ENCODE measurements around the gene HOXD13. TPM values are rescaled to one million over a fixed set of nuclear protein-coding genes. Genes with fewer than 3 reads are reported as not detected.

The HOXD13 gene
- total and polyA plus RNA-seq, 2 donors (not counting 1 experiment from before 2014, with no cell fraction given), result not detected

DNA sequence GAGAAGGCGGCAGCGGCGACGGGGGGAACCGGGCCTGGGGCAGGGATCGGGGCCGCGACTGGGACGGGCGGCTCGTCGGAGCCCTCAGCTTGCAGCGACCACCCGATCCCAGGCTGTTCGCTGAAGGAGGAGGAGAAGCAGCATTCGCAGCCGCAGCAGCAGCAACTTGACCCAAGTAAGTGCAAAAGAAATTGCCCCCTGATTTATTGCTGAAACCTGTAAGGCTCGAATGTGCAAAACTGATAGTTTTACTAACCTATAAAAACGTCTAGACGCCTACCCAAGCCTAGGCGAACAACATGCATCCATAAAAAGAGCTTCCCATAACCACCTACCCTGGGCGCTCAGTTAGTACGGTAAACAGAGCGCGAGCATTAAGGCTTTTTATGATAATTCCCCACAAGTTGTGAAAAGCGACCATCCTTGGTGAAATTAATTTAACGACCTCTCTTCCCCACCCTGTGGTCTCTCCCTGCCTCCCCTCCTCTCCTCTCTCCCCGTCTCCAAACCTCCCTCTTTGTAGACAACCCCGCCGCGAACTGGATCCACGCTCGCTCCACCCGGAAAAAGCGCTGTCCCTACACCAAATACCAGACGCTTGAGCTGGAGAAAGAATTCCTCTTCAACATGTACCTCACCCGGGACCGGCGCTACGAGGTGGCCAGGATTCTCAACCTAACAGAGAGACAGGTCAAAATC, 31.0 kb downstream of the HOXD13 start:
- no peak overlapping the region for H3K27ac Mint-ChIP-seq
- H3K4me1 ChIP-seq (ENCODE audit: control insufficient read depth in 2 of 2, insufficient read depth in 2 of 2, low read length in 2 of 2), result peaks cover 9 to 38% of the 10 kb centered on the region in 2 donors
- TF ChIP-seq, protein P1, sequence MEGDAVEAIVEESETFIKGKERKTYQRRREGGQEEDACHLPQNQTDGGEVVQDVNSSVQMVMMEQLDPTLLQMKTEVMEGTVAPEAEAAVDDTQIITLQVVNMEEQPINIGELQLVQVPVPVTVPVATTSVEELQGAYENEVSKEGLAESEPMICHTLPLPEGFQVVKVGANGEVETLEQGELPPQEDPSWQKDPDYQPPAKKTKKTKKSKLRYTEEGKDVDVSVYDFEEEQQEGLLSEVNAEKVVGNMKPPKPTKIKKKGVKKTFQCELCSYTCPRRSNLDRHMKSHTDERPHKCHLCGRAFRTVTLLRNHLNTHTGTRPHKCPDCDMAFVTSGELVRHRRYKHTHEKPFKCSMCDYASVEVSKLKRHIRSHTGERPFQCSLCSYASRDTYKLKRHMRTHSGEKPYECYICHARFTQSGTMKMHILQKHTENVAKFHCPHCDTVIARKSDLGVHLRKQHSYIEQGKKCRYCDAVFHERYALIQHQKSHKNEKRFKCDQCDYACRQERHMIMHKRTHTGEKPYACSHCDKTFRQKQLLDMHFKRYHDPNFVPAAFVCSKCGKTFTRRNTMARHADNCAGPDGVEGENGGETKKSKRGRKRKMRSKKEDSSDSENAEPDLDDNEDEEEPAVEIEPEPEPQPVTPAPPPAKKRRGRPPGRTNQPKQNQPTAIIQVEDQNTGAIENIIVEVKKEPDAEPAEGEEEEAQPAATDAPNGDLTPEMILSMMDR (IDR thresholded peaks at IDR 0.05), result no peak
- TF ChIP-seq EZH2 (IDR thresholded peaks at IDR 0.05; ENCODE audit: borderline replicate concordance, insufficient read depth, low read depth, low read length, poor library complexity, severe bottlenecking), result no peak
- DNase-seq (no peak), ATAC-seq (ENCODE audit: low read depth) (no peak)
- H3K4me1 Mint-ChIP-seq, result peaks cover 20% of the 10 kb centered on the region
- H3K27me3 Mint-ChIP-seq, result peaks cover 80% of the 10 kb centered on the region
- ChIA-PET CTCF (interaction anchor here (1.2 kb wide), 1 partner anchor 331 kb away, joined by 3 read pairs; no protein-coding TSS in a partner anchor), POLR2A (no interaction called here)
- H3K36me3 ChIP-seq (replicated peaks in 1 of 2; ENCODE audit: control extremely low read depth in 1 of 2, control insufficient read depth in 1 of 2, extremely low read depth in 1 of 2, insufficient read depth in 2 of 2, low read length in 1 of 2), result no peaks in the 10 kb centered on the region
- H4K20me1 ChIP-seq (ENCODE audit: control insufficient read depth, insufficient read depth, low read length, poor library complexity, severe bottlenecking), result no peaks in the 10 kb centered on the region
- H3K9ac ChIP-seq (ENCODE audit: low read length), result no peak overlapping the region
- H3K4me2 ChIP-seq (replicated peaks; ENCODE audit: low read depth, low read length, poor library complexity, severe bottlenecking), result peak overlapping the region; percentile 72
- intact Hi-C loops (cut with micrococcal nuclease), result no loop called here
- WGBS (ENCODE audit: insufficient coverage), result 14% methylated on average over 35 of the region's 40 CpGs
- H3K9me3 Mint-ChIP-seq (ENCODE audit: insufficient read depth), result peaks cover 2% of the 10 kb centered on the region
- H3K27ac ChIP-seq (ENCODE audit: low read length in 2 of 2), result no peak overlapping the region
- H2AFZ ChIP-seq (ENCODE audit: insufficient read depth, low read depth, low read length, poor library complexity, severe bottlenecking), result no peak overlapping the region
- no peak overlapping the region for H3K4me3 ChIP-seq (ENCODE audit: control extremely low read depth in 1 of 5, extremely low read depth in 1 of 5, insufficient read depth in 1 of 5, low read depth in 2 of 5, low read length in 4 of 5)
- H3K4me3 Mint-ChIP-seq, result peak overlapping the region; percentile 26
- no peaks in the 10 kb centered on the region for H3K79me2 ChIP-seq (ENCODE audit: control insufficient read depth, insufficient read depth, low read length)
- peaks cover 0 to 91% (median 73%) of the 10 kb centered on the region in 4 experiments for H3K27me3 ChIP-seq (replicated peaks in 1 of 4; ENCODE audit: control extremely low read depth in 1 of 4, control insufficient read depth in 3 of 4, insufficient read depth in 4 of 4, low read length in 3 of 4)
- peaks cover 0 to 45% (median 0%) of the 10 kb centered on the region in 3 donors for H3K9me3 ChIP-seq (ENCODE audit: control extremely low read depth in 1 of 3, control insufficient read depth in 2 of 3, insufficient read depth in 1 of 3, low read length in 2 of 3)

Data from B cell (primary cell).